ENCODE results near the gene NIPAL3.
"Not testable (repeated sequence)": the region's sequence is repeated elsewhere in the genome, so short reads cannot be mapped to it uniquely, and the experiment has no call there.

DNA sequence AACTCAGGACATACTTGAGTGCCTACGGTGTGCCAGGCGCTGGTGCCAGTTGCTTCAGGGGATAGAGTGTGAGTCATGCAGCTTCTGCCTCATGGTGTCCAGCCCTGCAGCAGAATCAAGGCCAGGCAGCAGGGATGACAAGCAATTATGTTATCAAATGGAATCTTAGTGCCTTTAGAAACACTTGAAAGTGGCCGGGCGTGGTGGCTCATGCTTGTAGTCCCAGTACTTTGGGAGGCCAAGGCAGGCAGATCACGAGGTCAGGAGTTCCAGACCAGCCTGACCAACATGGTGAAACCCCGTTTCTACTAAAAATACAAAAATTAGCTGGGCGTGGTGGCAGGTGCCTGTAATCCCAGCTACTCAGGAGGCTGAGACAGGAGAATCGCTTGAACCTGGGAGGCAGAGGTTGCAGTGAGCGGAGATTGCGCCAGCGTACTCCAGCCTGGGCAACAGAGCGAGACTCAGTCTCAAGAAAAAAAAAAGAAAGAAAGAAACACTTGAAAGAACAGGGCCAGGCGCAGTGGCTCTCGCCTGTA, 100.1 kb downstream of the NIPAL3 start:
- not testable (repeated sequence) for TF ChIP-seq CTCF, POLR2A (IDR thresholded peaks at IDR 0.05)
